ENCODE measurements around the gene VPREB3.

The VPREB3 gene

GRCh38 chr22:23786261-23786710 lies 32.1 kb upstream of the VPREB3 start:
- peaks cover 13 to 15% of the 10 kb centered on the region in 2 experiments for H3K4me1 ChIP-seq (ENCODE audit: control insufficient read depth in 1 of 2, insufficient read depth in 1 of 2, low read depth in 1 of 2, low read length in 1 of 2)
- H3K27ac ChIP-seq = peak overlapping the region; percentile 98
- H3K27me3 ChIP-seq = no peaks in the 10 kb centered on the region
- no peaks in the 10 kb centered on the region for H3K36me3 ChIP-seq
- H3K9me3 ChIP-seq = no peaks in the 10 kb centered on the region
- H3K4me3 ChIP-seq (ENCODE audit: low read depth in 1 of 2, low read length in 1 of 2) = peak overlapping the region; percentile 69 to 95
- no peak for TF ChIP-seq CTCF (IDR thresholded peaks at IDR 0.05)

- Histone ChIP-seq H3K27me3 (no peaks in the 10 kb centered on the region), H3K27ac (no peak overlapping the region), H3K9me3 (no peaks in the 10 kb centered on the region), H3K4me3 (ENCODE audit: low read depth in 1 of 2, low read length in 1 of 2) (no peak overlapping the region), H3K36me3 (no peaks in the 10 kb centered on the region), H3K4me1 (ENCODE audit: control insufficient read depth in 1 of 2, insufficient read depth in 1 of 2, low read depth in 1 of 2, low read length in 1 of 2) (peaks cover 13 to 15% of the 10 kb centered on the region in 2 experiments)
- no peak for TF ChIP-seq CTCF (IDR thresholded peaks at IDR 0.05)
These were observed 30.0 kb upstream of the VPREB3 start for GRCh38 chr22:23784215-23784732.

DNA sequence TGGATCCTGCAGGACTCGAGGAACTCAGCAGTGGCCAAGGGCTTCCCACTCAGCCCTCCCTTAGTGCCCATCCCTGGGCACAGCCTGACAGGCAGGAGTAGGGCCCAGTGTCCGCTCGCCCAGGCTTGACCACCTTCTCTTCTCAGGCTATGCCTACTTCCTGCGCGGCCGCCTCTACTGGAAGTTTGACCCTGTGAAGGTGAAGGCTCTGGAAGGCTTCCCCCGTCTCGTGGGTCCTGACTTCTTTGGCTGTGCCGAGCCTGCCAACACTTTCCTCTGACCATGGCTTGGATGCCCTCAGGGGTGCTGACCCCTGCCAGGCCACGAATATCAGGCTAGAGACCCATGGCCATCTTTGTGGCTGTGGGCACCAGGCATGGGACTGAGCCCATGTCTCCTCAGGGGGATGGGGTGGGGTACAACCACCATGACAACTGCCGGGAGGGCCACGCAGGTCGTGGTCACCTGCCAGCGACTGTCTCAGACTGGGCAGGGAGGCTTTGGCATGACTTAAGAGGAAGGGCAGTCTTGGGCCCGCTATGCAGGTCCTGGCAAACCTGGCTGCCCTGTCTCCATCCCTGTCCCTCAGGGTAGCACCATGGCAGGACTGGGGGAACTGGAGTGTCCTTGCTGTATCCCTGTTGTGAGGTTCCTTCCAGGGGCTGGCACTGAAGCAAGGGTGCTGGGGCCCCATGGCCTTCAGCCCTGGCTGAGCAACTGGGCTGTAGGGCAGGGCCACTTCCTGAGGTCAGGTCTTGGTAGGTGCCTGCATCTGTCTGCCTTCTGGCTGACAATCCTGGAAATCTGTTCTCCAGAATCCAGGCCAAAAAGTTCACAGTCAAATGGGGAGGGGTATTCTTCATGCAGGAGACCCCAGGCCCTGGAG lies 29.3 kb upstream of the VPREB3 start:
- Histone ChIP-seq H3K9me3 (no peaks in the 10 kb centered on the region), H3K4me3 (ENCODE audit: low read depth in 1 of 2, low read length in 1 of 2) (no peak overlapping the region), H3K27me3 (no peaks in the 10 kb centered on the region), H3K27ac (no peak overlapping the region), H3K36me3 (no peaks in the 10 kb centered on the region), H3K4me1 (ENCODE audit: control insufficient read depth in 1 of 2, insufficient read depth in 1 of 2, low read depth in 1 of 2, low read length in 1 of 2) (peaks cover 13 to 15% of the 10 kb centered on the region in 2 experiments)
- no peak for TF ChIP-seq CTCF (IDR thresholded peaks at IDR 0.05)

DNA sequence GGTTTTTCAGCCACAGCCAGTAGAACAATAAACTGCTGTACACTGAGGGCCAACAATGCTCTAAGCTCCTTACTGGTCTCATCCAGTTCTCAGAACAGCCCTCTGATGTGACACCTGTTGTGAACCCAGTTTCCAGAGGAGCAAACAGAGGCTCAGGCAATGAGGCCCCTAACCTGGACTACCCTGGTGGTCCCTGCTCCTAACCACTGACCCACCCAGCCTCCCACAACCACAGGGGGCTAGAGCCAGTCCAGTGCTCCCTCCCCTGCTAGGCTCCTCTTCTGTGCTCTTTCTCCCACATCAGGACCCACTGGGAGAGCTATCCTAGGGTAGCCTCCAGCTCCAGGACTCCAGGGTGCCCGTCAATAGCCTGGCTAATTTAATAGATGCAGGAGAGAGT lies 28.5 kb upstream of the VPREB3 start:
- Histone ChIP-seq H3K4me3 (ENCODE audit: low read depth in 1 of 2, low read length in 1 of 2) (no peak overlapping the region), H3K27me3 (no peaks in the 10 kb centered on the region), H3K36me3 (no peaks in the 10 kb centered on the region), H3K9me3 (no peaks in the 10 kb centered on the region), H3K27ac (no peak overlapping the region), H3K4me1 (ENCODE audit: control insufficient read depth in 1 of 2, insufficient read depth in 1 of 2, low read depth in 1 of 2, low read length in 1 of 2) (peaks cover 9 to 11% of the 10 kb centered on the region in 2 experiments)
- no peak for TF ChIP-seq CTCF (IDR thresholded peaks at IDR 0.05)

GRCh38 chr22:23782252-23782651 lies 28.0 kb upstream of the VPREB3 start:
- peaks cover 5 to 7% of the 10 kb centered on the region in 2 experiments for H3K4me1 ChIP-seq (ENCODE audit: control insufficient read depth in 1 of 2, insufficient read depth in 1 of 2, low read depth in 1 of 2, low read length in 1 of 2)
- no peak for TF ChIP-seq CTCF (IDR thresholded peaks at IDR 0.05)
- no peak overlapping the region for H3K27ac ChIP-seq
- H3K36me3 ChIP-seq = no peaks in the 10 kb centered on the region
- no peak overlapping the region for H3K4me3 ChIP-seq (ENCODE audit: low read depth in 1 of 2, low read length in 1 of 2)
- no peaks in the 10 kb centered on the region for H3K9me3 ChIP-seq
- H3K27me3 ChIP-seq = no peaks in the 10 kb centered on the region

All from neutrophil (primary cell).